GM12865 (cell line): ENCODE measurements around the gene ATPAF1.

Experiments used
- DNase-seq: peaks from one replicate; pipeline ENCODE4 v3.0.0; 2010; ENCODE audit warnings: low read depth
- H3K4me3 ChIP-seq: 2 replicates; pipeline ENCODE4 v1.5.1; 2011; ENCODE audit warnings: mild to moderate bottlenecking, low read depth, low read length, control low read depth
- CTCF ChIP-seq: IDR thresholded peaks from 2 replicates; pipeline ENCODE4 v1.5.1; 2011; ENCODE audit warnings: low read length, control low read depth, low read depth, inconsistent platforms; ENCODE audit not compliant: insufficient read depth; ENCODE audit errors: missing control alignments

Gene ATPAF1

GRCh38 chr1:46592823-46593222 is 75.3 kb downstream of the ATPAF1 start:
- DNase-seq: no peak
- H3K4me3 ChIP-seq: no peak overlapping the region
- no peak for TF ChIP-seq CTCF

GRCh38 chr1:46589529-46589928 is 78.6 kb downstream of the ATPAF1 start:
- TF ChIP-seq CTCF: no peak
- no peak for DNase-seq
- H3K4me3 ChIP-seq: no peak overlapping the region

GRCh38 chr1:46587069-46587468 is 81.1 kb downstream of the ATPAF1 start:
- no peak for DNase-seq
- no peak overlapping the region for H3K4me3 ChIP-seq
- no peak for TF ChIP-seq CTCF

- H3K4me3 ChIP-seq: no peak overlapping the region
- TF ChIP-seq CTCF: no peak
- DNase-seq: no peak
Observed at GRCh38 chr1:46585312-46585938, 82.7 kb downstream of the ATPAF1 start.

- H3K4me3 ChIP-seq: no peak overlapping the region
- no peak for DNase-seq
- no peak for TF ChIP-seq CTCF
Observed at GRCh38 chr1:46583494-46583893, 84.7 kb downstream of the ATPAF1 start.

- no peak overlapping the region for H3K4me3 ChIP-seq
- no peak for DNase-seq
- TF ChIP-seq CTCF: no peak
Observed at GRCh38 chr1:46582972-46583371, 85.2 kb downstream of the ATPAF1 start.
